ENCODE data around the gene ALG13.

DNA sequence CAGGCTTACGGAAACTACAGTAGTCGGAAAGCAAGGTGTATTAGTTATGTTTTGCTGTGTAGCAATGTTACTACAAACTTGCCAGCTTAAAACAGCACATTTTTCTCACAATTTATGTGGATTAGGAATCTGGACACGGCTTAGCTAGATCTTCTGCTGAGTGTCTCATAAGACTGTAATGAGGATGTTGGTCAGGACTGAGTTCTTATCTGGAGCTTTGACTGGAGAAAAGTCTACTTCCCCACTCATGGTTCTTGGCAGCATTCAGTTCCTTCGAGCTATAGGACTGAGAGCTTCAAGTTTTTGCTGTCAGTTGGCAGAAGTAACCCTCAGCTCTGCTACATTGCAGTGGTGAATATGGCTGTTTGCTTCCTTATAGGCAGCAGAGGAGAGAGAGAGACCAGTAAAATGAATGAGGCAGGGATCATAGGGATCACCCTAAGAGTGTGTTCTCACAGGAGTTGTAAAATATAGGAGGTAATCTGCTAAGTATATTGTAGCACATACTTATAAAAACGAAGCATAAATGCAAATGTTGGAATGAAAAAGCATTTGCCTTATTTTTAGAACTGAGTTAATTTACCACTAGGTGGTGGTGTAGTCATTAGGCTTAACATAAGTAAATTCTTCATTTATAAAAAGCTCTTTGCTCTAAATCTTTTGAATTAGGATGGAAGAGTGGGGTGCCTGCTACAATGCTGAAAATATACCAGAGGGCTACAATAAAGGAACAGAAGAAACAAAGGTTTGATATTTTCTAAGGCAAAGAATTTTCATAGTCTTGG, 38.6 kb downstream of the ALG13 start:
- TF ChIP-seq, protein P1, sequence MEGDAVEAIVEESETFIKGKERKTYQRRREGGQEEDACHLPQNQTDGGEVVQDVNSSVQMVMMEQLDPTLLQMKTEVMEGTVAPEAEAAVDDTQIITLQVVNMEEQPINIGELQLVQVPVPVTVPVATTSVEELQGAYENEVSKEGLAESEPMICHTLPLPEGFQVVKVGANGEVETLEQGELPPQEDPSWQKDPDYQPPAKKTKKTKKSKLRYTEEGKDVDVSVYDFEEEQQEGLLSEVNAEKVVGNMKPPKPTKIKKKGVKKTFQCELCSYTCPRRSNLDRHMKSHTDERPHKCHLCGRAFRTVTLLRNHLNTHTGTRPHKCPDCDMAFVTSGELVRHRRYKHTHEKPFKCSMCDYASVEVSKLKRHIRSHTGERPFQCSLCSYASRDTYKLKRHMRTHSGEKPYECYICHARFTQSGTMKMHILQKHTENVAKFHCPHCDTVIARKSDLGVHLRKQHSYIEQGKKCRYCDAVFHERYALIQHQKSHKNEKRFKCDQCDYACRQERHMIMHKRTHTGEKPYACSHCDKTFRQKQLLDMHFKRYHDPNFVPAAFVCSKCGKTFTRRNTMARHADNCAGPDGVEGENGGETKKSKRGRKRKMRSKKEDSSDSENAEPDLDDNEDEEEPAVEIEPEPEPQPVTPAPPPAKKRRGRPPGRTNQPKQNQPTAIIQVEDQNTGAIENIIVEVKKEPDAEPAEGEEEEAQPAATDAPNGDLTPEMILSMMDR (conservative IDR thresholded peaks at IDR 0.05) = peak; percentile 61
- no peak for TF ChIP-seq ZFX (IDR thresholded peaks at IDR 0.05)

All from C4-2B (cell line).